GM12878 (cell line): ENCODE measurements around the gene UIMC1.
A peak's percentile ranks its signal among the peaks of the same experiment; 100 is the strongest.

Experiments
- CREB1 ChIP-seq: IDR thresholded peaks from 2 replicates; pipeline ENCODE4 v1.6.1; 2012; ENCODE audit warnings: low read depth, mild to moderate bottlenecking, inconsistent platforms
- FOXM1 ChIP-seq: IDR thresholded peaks from 2 replicates; pipeline ENCODE4 v1.6.1; 2012; ENCODE audit warnings: low read depth, mild to moderate bottlenecking, inconsistent platforms, low read length, moderate library complexity
- MXI1 ChIP-seq: fragments of 150-350 bp; IDR thresholded peaks from 2 replicates; pipeline ENCODE4 v1.6.1; 2011; ENCODE audit warnings: low read depth, mild to moderate bottlenecking, inconsistent platforms, low read length, improper control_type of control experiment
- POLR2AphosphoS5 ChIP-seq: IDR thresholded peaks from 2 replicates; pipeline ENCODE4 v1.6.1; 2011; ENCODE audit warnings: mild to moderate bottlenecking, low read length, inconsistent platforms
- SIN3A ChIP-seq: IDR thresholded peaks from 2 replicates; pipeline ENCODE4 v1.6.1; 2012; ENCODE audit warnings: low read depth, low read length, improper control_type of control experiment
- TAF1 ChIP-seq: IDR thresholded peaks from 2 replicates; pipeline ENCODE4 v1.6.1; 2011; ENCODE audit warnings: mild to moderate bottlenecking, low read depth, low read length, borderline replicate concordance
- TBL1XR1 ChIP-seq: IDR thresholded peaks from 2 replicates; pipeline ENCODE4 v1.6.1; 2012; ENCODE audit warnings: low read depth, low read length, improper control_type of control experiment
- ZNF274 ChIP-seq: IDR thresholded peaks from one replicate; pipeline ENCODE4 v1.8.0; 2011; ENCODE audit not compliant: insufficient read length, insufficient read depth
- TF ChIP-seq, protein P1 (sequence below): fragments of 150-350 bp; IDR thresholded peaks from 2 replicates; pipeline ENCODE4 v1.6.1; 2016; ENCODE audit warnings: low read depth, low read length
- TF ChIP-seq, protein P2 (sequence below), 3 experiments: IDR thresholded peaks in 2 of 3; conservative IDR thresholded peaks in 1 of 3; 2 replicates each; pipeline ENCODE4 v1.5.1; 2011; ENCODE audit warnings: low read depth in 3 of 3, low read length in 3 of 3, mild to moderate bottlenecking in 3 of 3, control low read depth in 2 of 3, moderate library complexity in 2 of 3, inconsistent platforms in 1 of 3, mixed read lengths in 1 of 3; ENCODE audit not compliant: control insufficient read depth in 2 of 3, insufficient read depth in 1 of 3; ENCODE audit errors: extremely low read depth in 1 of 3

DNA sequence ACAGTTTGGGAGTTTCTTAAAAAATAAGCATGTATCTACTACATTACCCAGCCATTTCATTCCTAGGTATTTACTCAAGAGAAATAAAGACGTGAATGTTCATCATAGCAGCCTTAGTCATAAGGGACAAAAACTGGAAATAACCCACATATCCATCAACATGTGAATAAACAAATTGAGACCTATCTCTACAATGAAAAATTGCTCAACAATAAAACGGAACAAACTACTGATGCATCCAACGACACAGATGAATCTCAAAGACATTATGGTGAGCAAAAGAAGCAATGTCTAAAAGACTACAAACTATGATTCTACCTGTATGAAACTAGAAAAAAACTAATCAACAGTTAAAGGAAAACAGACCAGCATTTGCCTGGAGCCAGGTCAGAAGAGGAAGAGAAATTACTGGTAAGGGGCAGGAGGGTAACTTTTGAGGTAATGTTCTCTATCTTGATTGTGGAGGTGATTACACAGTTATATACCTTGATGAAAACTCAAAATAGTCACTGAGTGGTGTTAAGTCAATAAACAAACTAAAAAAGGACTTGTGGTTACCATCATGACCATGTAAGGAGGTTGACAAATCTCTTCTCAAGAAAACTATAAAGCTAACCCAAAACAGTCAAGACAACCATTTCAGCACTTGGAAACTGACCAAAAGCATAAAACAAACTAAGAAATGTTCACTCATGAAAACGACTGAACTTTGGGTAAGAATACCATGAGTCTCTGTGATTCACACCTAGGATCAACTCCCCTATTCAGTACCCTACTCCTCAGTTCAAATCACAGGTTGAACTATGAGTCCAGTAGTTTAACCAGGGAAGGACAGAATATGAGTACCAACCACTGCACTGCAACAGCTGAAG lies 10.4 kb downstream of the UIMC1 start:
- TF ChIP-seq, protein P1, sequence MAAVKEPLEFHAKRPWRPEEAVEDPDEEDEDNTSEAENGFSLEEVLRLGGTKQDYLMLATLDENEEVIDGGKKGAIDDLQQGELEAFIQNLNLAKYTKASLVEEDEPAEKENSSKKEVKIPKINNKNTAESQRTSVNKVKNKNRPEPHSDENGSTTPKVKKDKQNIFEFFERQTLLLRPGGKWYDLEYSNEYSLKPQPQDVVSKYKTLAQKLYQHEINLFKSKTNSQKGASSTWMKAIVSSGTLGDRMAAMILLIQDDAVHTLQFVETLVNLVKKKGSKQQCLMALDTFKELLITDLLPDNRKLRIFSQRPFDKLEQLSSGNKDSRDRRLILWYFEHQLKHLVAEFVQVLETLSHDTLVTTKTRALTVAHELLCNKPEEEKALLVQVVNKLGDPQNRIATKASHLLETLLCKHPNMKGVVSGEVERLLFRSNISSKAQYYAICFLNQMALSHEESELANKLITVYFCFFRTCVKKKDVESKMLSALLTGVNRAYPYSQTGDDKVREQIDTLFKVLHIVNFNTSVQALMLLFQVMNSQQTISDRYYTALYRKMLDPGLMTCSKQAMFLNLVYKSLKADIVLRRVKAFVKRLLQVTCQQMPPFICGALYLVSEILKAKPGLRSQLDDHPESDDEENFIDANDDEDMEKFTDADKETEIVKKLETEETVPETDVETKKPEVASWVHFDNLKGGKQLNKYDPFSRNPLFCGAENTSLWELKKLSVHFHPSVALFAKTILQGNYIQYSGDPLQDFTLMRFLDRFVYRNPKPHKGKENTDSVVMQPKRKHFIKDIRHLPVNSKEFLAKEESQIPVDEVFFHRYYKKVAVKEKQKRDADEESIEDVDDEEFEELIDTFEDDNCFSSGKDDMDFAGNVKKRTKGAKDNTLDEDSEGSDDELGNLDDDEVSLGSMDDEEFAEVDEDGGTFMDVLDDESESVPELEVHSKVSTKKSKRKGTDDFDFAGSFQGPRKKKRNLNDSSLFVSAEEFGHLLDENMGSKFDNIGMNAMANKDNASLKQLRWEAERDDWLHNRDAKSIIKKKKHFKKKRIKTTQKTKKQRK, result no peak
- TF ChIP-seq ZNF274 (no peak), POLR2AphosphoS5 (no peak), TAF1 (no peak), MXI1 (no peak), SIN3A (no peak), TBL1XR1 (no peak), CREB1 (peak; percentile 59; the same call in 1 of the 2 replicates), FOXM1 (no peak)
- TF ChIP-seq, protein P2, sequence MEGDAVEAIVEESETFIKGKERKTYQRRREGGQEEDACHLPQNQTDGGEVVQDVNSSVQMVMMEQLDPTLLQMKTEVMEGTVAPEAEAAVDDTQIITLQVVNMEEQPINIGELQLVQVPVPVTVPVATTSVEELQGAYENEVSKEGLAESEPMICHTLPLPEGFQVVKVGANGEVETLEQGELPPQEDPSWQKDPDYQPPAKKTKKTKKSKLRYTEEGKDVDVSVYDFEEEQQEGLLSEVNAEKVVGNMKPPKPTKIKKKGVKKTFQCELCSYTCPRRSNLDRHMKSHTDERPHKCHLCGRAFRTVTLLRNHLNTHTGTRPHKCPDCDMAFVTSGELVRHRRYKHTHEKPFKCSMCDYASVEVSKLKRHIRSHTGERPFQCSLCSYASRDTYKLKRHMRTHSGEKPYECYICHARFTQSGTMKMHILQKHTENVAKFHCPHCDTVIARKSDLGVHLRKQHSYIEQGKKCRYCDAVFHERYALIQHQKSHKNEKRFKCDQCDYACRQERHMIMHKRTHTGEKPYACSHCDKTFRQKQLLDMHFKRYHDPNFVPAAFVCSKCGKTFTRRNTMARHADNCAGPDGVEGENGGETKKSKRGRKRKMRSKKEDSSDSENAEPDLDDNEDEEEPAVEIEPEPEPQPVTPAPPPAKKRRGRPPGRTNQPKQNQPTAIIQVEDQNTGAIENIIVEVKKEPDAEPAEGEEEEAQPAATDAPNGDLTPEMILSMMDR (IDR thresholded peaks at IDR 0.05 in 2 of 3, conservative IDR thresholded peaks at IDR 0.05 in 1 of 3; ENCODE audit: control insufficient read depth in 2 of 3, extremely low read depth in 1 of 3, insufficient read depth in 1 of 3, low read depth in 3 of 3, low read length in 3 of 3), result no peak
